GM23248 (cell line): ENCODE results near the gene ARHGEF10L. TPM values are rescaled to one million over a fixed set of nuclear protein-coding genes. Genes with fewer than 3 reads are reported as not detected.

Experiments used
- DNase-seq: peaks from one replicate; pipeline ENCODE4 v3.0.0-alpha.2; 2015
- H2AFZ ChIP-seq: fragments of 200-600 bp; sonication (generic); 2 replicates; pipeline ENCODE4 v1.6.1; 2016; ENCODE audit warnings: antibody characterized with exemption
- H3F3A ChIP-seq: fragments of 200-600 bp; sonication (generic); 2 replicates; pipeline ENCODE4 v1.6.1; 2016; ENCODE audit warnings: mild to moderate bottlenecking, antibody characterized with exemption, mixed run types; ENCODE audit not compliant: insufficient read depth
- H3K27ac ChIP-seq: fragments of 200-600 bp; sonication (generic); 2 replicates; pipeline ENCODE4 v1.5.1; 2016; ENCODE audit warnings: mild to moderate bottlenecking
- H3K27me3 ChIP-seq: fragments of 200-600 bp; sonication (generic); replicated peaks from 2 replicates; pipeline ENCODE4 v1.6.1; 2016; ENCODE audit warnings: mild to moderate bottlenecking; ENCODE audit not compliant: insufficient read depth
- H3K36me3 ChIP-seq: fragments of 200-600 bp; sonication (generic); 2 replicates; pipeline ENCODE4 v1.6.1; 2016; ENCODE audit warnings: low read depth, mild to moderate bottlenecking
- H3K4me1 ChIP-seq: fragments of 200-600 bp; sonication (generic); 2 replicates; pipeline ENCODE4 v1.6.1; 2016; ENCODE audit warnings: mild to moderate bottlenecking; ENCODE audit not compliant: insufficient read depth
- H3K4me2 ChIP-seq: fragments of 200-600 bp; sonication (generic); one replicate; pipeline ENCODE4 v1.6.1; 2016; ENCODE audit warnings: mild to moderate bottlenecking; ENCODE audit not compliant: unreplicated experiment
- H3K4me3 ChIP-seq: fragments of 200-600 bp; sonication (generic); 2 replicates; pipeline ENCODE4 v1.5.1; 2016; ENCODE audit warnings: mild to moderate bottlenecking
- H3K79me2 ChIP-seq: fragments of 200-600 bp; sonication (generic); 2 replicates; pipeline ENCODE4 v1.6.1; 2016; ENCODE audit warnings: mild to moderate bottlenecking; ENCODE audit not compliant: insufficient read depth
- H3K9ac ChIP-seq: fragments of 200-600 bp; sonication (generic); 2 replicates; pipeline ENCODE4 v1.6.1; 2016; ENCODE audit warnings: mild to moderate bottlenecking
- H3K9me2 ChIP-seq: fragments of 200-600 bp; sonication (generic); 2 replicates; pipeline ENCODE4 v1.6.1; 2016; ENCODE audit warnings: mixed run types, mild to moderate bottlenecking, moderate library complexity; ENCODE audit not compliant: insufficient read depth
- H3K9me3 ChIP-seq: fragments of 200-600 bp; sonication (generic); one replicate; pipeline ENCODE4 v1.6.1; 2017; ENCODE audit warnings: low read depth
- H4K20me1 ChIP-seq: fragments of 200-600 bp; sonication (generic); 2 replicates; pipeline ENCODE4 v1.6.0; 2016; ENCODE audit not compliant: insufficient read depth
- EZH2 ChIP-seq: fragments of 200-600 bp; sonication (generic); IDR thresholded peaks from 2 replicates; pipeline ENCODE4 v1.6.1; 2018; ENCODE audit warnings: antibody characterized with exemption, mild to moderate bottlenecking; ENCODE audit not compliant: insufficient read depth, poor library complexity, severe bottlenecking
- EZH2phosphoT487 ChIP-seq: fragments of 200-600 bp; sonication (generic); IDR thresholded peaks from 2 replicates; pipeline ENCODE4 v1.6.1; 2018; ENCODE audit warnings: antibody characterized with exemption, moderate library complexity, mild to moderate bottlenecking, low read depth; ENCODE audit not compliant: insufficient read depth
- WGBS, 2 experiments: methylation state at CpG; one replicate each; pipeline ENCODE4 v1.1.6; 2015 to 2017; ENCODE audit warnings: low lambda C conversion rate in 2 of 2, low coverage in 1 of 2; ENCODE audit errors: missing lambda C conversion rate in 2 of 2; 5-methylcytosine and 5-hydroxymethylcytosine counted together
- in situ Hi-C: fragments of 300-500 bp; cut with MboI; formaldehyde crosslinking; loops from 2 replicates; pipeline ENCODE4 v1.15.0; 2020
- polyA plus RNA-seq: library from polyadenylated mRNA; unstranded; fragments of >200 nt; fragmentation: Nextera tagmentation; extraction: Ambion mirVana; gene quantifications from 2 replicates; pipeline ENCODE4 v1.2.1, GENCODE V29; 2016
- total RNA-seq: library from RNA; depleted of rRNA; stranded (reverse); fragments of >200 nt; shearing (Covaris generic); gene quantifications from 2 replicates; pipeline ENCODE4 v1.2.3, GENCODE V29; 2014

Gene ARHGEF10L
- total and polyA plus RNA-seq, 2 experiments from 2014 or later = 6.0 to 19.3 TPM

- in situ Hi-C loops = no loop called here
- 70 to 74% methylated on average over 11 of the region's 11 CpGs for WGBS, 2 experiments
- Histone ChIP-seq H3K79me2 (no peaks in the 10 kb centered on the region), H3K4me3 (no peak overlapping the region), H3K27ac (no peak overlapping the region), H3K9me2 (no peaks in the 10 kb centered on the region), H3K9ac (no peak overlapping the region), H3K4me1 (0 out of 2 replicates have a peak, but pooled peaks cover under 1% of the 10 kb centered on the region), H3K27me3 (no peaks in the 10 kb centered on the region), H3F3A (no peaks in the 10 kb centered on the region), H4K20me1 (no peaks in the 10 kb centered on the region), H3K9me3 (no peaks in the 10 kb centered on the region), H3K36me3 (no peaks in the 10 kb centered on the region), H2AFZ (no peak overlapping the region), H3K4me2 (no peak overlapping the region)
- TF ChIP-seq EZH2 (no peak), EZH2phosphoT487 (no peak)
- no peak for DNase-seq
These were observed 151.6 kb downstream of the ARHGEF10L start for GRCh38 chr1:17690906-17691634.

- H3F3A ChIP-seq = no peaks in the 10 kb centered on the region
- in situ Hi-C loops = no loop called here
- no peak overlapping the region for H3K27ac ChIP-seq
- 0 out of 2 replicates have a peak, but pooled peaks cover 3% of the 10 kb centered on the region for H3K4me1 ChIP-seq
- no peaks in the 10 kb centered on the region for H3K36me3 ChIP-seq
- 78 to 80% methylated on average over 9 of the region's 9 CpGs for WGBS, 2 experiments
- TF ChIP-seq EZH2 = no peak
- TF ChIP-seq EZH2phosphoT487 = no peak
- no peaks in the 10 kb centered on the region for H3K9me2 ChIP-seq
- H3K4me2 ChIP-seq = no peak overlapping the region
- no peaks in the 10 kb centered on the region for H4K20me1 ChIP-seq
- no peaks in the 10 kb centered on the region for H3K9me3 ChIP-seq
- no peak for DNase-seq
- H2AFZ ChIP-seq = no peak overlapping the region
- no peaks in the 10 kb centered on the region for H3K79me2 ChIP-seq
- no peak overlapping the region for H3K9ac ChIP-seq
- H3K27me3 ChIP-seq = no peaks in the 10 kb centered on the region
- H3K4me3 ChIP-seq = no peak overlapping the region
These were observed 153.1 kb downstream of the ARHGEF10L start for GRCh38 chr1:17692645-17693044.

GRCh38 chr1:17696417-17697301, 157.2 kb downstream of the ARHGEF10L start:
- H3K27me3 ChIP-seq = no peaks in the 10 kb centered on the region
- no peaks in the 10 kb centered on the region for H3K9me2 ChIP-seq
- 0 out of 2 replicates have a peak, but pooled peaks cover 3% of the 10 kb centered on the region for H3K4me1 ChIP-seq
- peak; percentile 67 for DNase-seq
- H3K27ac ChIP-seq = no peak overlapping the region
- in situ Hi-C loops = no loop called here
- H3K9me3 ChIP-seq = no peaks in the 10 kb centered on the region
- WGBS, 2 experiments = 88 to 90% methylated on average over 31 to 41 of the region's 42 CpGs
- no peak overlapping the region for H3K4me2 ChIP-seq
- H2AFZ ChIP-seq = no peak overlapping the region
- no peak overlapping the region for H3K9ac ChIP-seq
- H3K79me2 ChIP-seq = no peaks in the 10 kb centered on the region
- TF ChIP-seq EZH2 = no peak
- no peak for TF ChIP-seq EZH2phosphoT487
- no peaks in the 10 kb centered on the region for H3F3A ChIP-seq
- no peaks in the 10 kb centered on the region for H3K36me3 ChIP-seq
- H3K4me3 ChIP-seq = no peak overlapping the region
- H4K20me1 ChIP-seq = no peaks in the 10 kb centered on the region

- Histone ChIP-seq H3K9me3 (no peaks in the 10 kb centered on the region), H3K27ac (no peak overlapping the region), H3K27me3 (no peaks in the 10 kb centered on the region), H3K36me3 (no peaks in the 10 kb centered on the region), H3F3A (no peaks in the 10 kb centered on the region), H3K9ac (no peak overlapping the region), H2AFZ (no peak overlapping the region), H3K9me2 (no peaks in the 10 kb centered on the region), H3K4me2 (no peak overlapping the region), H3K4me3 (no peak overlapping the region), H3K79me2 (no peaks in the 10 kb centered on the region), H3K4me1 (0 out of 2 replicates have a peak, but pooled peaks cover 3% of the 10 kb centered on the region), H4K20me1 (no peaks in the 10 kb centered on the region)
- DNase-seq = no peak
- 79 to 81% methylated on average over 5 of the region's 5 CpGs for WGBS, 2 experiments
- in situ Hi-C loops = no loop called here
- TF ChIP-seq EZH2 = no peak
- no peak for TF ChIP-seq EZH2phosphoT487
These were observed 158.0 kb downstream of the ARHGEF10L start for GRCh38 chr1:17697458-17697857.
